Activated naive CD8-positive, alpha-beta T cell treated with anti-CD3 and anti-CD28 coated beads, Interleukin-2, amount 50 U/mL, for 24 hours (primary cell): Measurements from ENCODE around the gene LMX1A.

Experiments used
- ATAC-seq: fragments of 150-1000 bp; cut with Tn5 transposase; one replicate; pipeline ENCODE4 v1.10.0; 2021
- DNase-seq: peaks from one replicate; pipeline ENCODE4 v3.0.0; 2021
- H3K27ac Mint-ChIP-seq: one replicate; pipeline ENCODE4 v1.8.0; 2021; ENCODE audit warnings: mild to moderate bottlenecking, mixed read lengths
- H3K27me3 Mint-ChIP-seq: one replicate; pipeline ENCODE4 v1.8.0; 2021; ENCODE audit warnings: mixed read lengths
- H3K36me3 Mint-ChIP-seq: one replicate; pipeline ENCODE4 v1.8.0; 2021; ENCODE audit warnings: low read depth, mixed read lengths
- H3K4me1 Mint-ChIP-seq: one replicate; pipeline ENCODE4 v1.8.0; 2021; ENCODE audit warnings: mixed read lengths
- H3K4me3 Mint-ChIP-seq: one replicate; pipeline ENCODE4 v1.8.0; 2021; ENCODE audit warnings: mild to moderate bottlenecking, moderate library complexity, mixed read lengths
- H3K9me3 Mint-ChIP-seq: one replicate; pipeline ENCODE4 v1.8.0; 2021; ENCODE audit warnings: mixed read lengths

Gene LMX1A

DNA sequence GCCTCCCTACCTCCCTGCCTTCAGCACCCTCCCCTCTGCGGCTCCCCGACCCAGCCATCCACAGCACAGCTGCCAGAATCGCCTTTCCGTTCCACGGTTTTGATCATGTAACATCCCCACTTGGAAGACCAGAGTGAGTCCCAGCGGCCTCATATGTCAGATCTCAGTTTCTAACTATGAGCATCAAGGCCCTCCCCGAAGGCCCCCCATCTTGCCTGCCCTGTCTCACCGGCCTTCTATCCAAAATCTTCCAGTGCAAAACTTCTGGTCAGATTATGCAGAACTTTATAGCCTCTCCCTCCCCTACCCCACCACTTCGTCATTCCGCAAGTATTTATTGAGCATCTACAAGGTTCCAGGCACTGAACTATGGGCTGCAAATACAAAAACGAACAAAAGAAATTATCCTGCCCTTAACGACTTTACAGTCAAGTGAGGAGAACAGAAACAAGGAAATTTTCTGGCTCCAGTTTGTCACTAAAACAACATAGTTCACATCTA, 20.3 kb upstream of the LMX1A start:
- ATAC-seq = no peak
- Mint-ChIP-seq H3K4me3 (peak overlapping the region; percentile 62), H3K27me3 (peaks cover 70% of the 10 kb centered on the region), H3K9me3 (no peaks in the 10 kb centered on the region), H3K36me3 (no peaks in the 10 kb centered on the region), H3K27ac (no peak overlapping the region), H3K4me1 (peaks cover 15% of the 10 kb centered on the region)
- DNase-seq = no peak

DNA sequence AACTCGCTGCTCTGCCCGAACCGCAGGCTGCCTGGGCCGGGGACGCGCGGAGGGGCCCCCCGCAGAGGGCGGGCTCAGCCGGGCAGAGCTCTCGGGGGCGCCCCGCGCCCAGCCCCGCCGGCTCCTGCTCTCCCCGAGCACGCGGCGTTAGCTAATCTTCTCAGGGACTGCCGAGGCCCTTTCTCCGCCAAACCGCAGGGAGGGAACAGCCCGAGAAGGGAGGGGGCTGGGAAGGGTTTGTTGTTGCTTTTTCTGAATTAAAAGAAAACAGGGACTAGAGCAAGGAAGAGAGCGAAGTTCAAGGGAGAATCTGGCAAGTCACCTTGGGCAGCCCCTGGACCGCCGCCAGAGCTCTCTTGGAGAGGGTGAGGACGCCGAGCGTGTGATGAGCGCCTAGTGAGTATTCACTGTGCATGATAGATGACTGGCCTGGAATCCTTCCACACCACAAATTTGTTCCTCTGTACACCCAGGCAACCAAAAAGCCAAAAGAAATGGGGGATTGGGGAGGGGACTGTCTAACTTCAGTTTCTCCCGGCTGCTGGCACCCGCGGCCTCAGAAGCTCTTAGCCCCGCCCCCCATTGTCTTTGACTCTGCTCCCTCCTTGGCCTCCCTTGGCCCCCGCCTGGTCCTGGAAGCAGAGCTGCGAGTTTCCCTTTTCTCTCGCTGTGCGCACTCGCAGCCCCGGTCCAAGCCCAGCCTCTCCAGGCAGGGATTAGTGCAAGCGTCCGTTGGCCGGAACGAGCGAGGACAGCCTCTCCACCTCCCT, 19.7 kb upstream of the LMX1A start:
- Mint-ChIP-seq H3K9me3 (no peaks in the 10 kb centered on the region), H3K4me1 (peaks cover 15% of the 10 kb centered on the region), H3K27ac (no peak overlapping the region), H3K36me3 (no peaks in the 10 kb centered on the region), H3K4me3 (peak overlapping the region; percentile 62), H3K27me3 (peaks cover 70% of the 10 kb centered on the region)
- peak; percentile 68 for ATAC-seq
- peak; percentile 45 for DNase-seq

DNA sequence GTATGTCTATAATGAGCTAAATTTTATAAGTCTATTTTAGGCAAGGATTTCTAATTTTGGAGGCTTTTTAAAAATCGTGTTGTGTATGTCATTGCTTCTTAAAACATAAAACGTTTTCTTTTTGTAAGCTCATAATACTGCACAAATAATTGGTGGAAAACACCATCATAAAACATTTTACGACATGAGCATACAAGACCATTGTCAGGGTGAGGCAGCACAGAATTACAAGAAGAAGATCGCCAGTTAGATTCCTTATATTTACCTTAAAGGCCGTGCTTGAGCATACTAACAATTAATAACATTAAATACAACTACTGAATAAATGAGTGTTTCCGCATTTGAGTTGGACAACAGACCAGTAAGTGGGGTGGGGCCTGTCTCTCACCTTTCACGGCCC, 19.1 kb upstream of the LMX1A start:
- DNase-seq = no peak
- Mint-ChIP-seq H3K4me1 (peaks cover 15% of the 10 kb centered on the region), H3K27ac (no peak overlapping the region), H3K27me3 (peaks cover 72% of the 10 kb centered on the region), H3K9me3 (no peaks in the 10 kb centered on the region), H3K4me3 (peak overlapping the region; percentile 37), H3K36me3 (no peaks in the 10 kb centered on the region)
- no peak for ATAC-seq

DNA sequence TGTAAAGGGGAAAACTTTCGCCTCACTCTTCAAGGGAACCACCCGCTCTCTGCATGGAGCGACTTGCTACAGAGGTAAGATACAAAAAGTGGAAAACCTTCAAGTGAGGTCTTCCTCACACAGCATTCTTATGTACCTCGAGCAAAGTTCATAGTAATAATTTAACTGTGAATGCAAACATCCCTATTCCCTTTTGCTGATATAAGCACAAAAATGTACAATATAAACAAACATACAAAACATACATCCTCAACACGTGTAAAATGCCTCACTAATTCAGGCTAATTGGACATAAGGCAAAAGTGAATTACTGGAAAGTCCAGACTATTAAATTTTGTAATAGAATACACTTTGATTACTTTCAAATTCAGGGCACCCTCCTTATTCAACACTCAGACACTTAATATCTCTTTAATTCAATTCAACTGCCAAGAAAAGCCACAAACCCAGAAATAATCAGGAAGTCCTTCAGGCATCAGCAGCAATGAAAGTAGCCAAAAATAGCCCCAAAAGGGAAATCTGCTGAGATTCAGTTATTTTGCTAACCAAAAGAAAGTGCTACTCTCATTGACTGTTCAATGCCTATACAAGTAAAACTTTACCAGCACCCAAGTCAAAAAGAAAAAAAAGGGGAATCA, 15.2 kb upstream of the LMX1A start:
- DNase-seq (no peak), ATAC-seq (no peak)
- Mint-ChIP-seq H3K9me3 (no peaks in the 10 kb centered on the region), H3K27ac (no peak overlapping the region), H3K27me3 (peaks cover 83% of the 10 kb centered on the region), H3K36me3 (no peaks in the 10 kb centered on the region), H3K4me3 (no peak overlapping the region), H3K4me1 (peaks cover 10% of the 10 kb centered on the region)

DNA sequence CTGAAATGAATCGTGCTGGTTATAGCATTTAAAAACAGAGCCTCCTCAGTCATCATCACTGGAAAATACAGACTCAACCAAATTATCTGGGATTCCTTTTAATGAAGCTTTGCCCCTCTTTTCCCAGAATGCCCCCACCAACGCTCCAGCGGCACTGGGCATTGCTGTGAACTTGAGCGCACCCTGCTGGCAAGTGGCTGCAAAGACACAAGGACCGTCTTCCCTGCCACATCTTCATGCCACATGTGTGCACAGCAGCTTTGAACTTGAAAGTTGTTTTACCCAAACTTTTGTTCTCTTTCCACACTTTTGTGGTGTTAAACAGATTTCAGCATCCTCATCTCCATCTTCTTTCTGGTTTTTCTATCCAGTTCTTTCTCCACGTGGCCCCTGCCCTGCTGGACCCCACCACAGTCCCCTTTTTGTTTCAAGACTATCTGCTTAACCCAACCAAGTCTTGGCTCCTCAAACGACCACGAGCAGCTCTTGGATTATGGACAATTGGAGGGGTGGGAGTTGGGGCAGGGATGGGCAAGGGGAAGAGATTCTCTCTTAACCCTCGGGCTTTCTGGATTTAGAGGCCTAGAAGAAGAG, 12.8 kb upstream of the LMX1A start:
- Mint-ChIP-seq H3K27me3 (peaks cover 79% of the 10 kb centered on the region), H3K4me3 (no peak overlapping the region), H3K36me3 (no peaks in the 10 kb centered on the region), H3K9me3 (no peaks in the 10 kb centered on the region), H3K4me1 (no peaks in the 10 kb centered on the region), H3K27ac (no peak overlapping the region)
- DNase-seq (peak; percentile 67), ATAC-seq (no peak)

DNA sequence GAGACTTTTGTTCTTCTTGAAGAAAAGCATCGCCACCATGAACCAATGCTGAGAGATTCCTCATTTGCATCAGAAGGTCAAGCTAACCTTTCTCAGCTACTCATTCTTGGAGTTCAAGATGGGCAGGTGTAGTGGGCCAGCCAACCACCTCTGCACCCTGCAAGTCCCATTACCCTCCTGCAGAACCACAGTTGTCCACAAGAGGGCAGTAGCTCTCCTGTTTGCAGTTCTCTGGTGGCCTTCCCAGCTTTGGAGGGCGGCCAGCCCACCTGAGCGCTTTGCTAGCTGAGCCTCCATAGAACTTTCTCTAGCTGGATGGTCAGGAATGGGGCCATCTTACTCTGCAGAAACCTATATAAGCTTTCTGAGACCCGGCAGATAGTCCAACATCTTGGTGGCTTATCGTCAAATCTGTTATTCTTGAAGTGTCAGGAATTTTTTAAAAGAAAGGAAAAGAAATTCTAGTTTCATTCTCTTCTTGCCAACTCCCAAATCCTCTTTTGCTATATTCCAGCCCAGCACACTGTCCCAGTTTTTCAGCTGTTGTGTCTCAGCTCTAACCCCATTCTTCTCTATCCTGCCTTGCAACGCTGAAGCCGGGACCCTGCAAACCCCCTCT, 11.0 kb upstream of the LMX1A start:
- Mint-ChIP-seq H3K36me3 (no peaks in the 10 kb centered on the region), H3K27ac (no peak overlapping the region), H3K4me1 (no peaks in the 10 kb centered on the region), H3K27me3 (peaks cover 68% of the 10 kb centered on the region), H3K9me3 (no peaks in the 10 kb centered on the region), H3K4me3 (no peak overlapping the region)
- peak; percentile 74 for ATAC-seq
- DNase-seq = peak; percentile 82

DNA sequence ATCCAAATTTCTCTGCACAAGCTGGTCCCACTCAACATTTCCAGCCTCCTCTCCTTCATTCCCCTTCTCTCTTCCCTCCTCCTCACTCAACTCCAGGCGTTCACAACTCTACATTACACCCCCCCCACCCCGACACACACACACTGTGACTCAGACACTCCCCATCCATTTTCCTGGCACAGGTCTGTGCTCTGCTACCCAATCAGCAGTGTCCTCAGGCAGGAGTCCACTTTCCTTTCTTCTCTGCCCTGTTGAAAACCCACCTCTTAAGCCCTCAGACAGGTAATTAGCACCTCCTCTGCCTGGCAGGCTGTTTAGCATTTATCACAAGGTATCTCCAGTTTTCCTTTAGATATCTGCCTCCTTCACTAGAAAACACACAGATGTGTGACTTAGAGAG, 8.8 kb upstream of the LMX1A start:
- no peak for DNase-seq
- no peak for ATAC-seq
- no peak overlapping the region for H3K27ac Mint-ChIP-seq
- H3K27me3 Mint-ChIP-seq = peaks cover 61% of the 10 kb centered on the region
- no peaks in the 10 kb centered on the region for H3K9me3 Mint-ChIP-seq
- no peak overlapping the region for H3K4me3 Mint-ChIP-seq
- H3K36me3 Mint-ChIP-seq = no peaks in the 10 kb centered on the region
- H3K4me1 Mint-ChIP-seq = no peaks in the 10 kb centered on the region

DNA sequence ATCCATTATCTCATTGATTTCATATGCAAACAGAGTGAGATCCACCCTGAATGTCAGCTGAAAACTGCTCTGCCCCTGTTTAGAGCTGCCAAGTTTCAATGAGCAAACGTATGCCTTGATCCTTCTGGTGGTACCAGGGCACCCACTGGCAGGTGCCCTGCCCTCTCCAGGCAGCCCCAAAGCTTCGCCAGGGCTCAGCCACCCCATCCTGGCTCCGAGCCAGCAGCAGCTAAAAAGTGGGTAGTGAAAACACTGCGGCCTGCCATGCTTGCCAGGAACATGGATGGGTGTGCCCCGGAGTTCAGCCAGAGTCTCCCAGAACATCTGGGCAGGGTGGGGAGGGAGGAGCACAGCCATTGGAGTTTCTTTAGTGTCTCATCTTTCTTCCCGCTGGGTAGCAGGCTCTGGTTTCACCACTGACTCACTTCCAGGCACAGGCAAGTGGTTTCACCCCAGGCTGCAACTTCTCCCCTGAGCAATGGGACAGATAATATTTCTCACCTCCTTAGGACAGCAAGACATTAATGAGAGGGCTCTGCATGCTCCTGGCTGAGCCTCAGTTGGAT, 8.1 kb upstream of the LMX1A start:
- ATAC-seq (no peak), DNase-seq (no peak)
- Mint-ChIP-seq H3K9me3 (no peaks in the 10 kb centered on the region), H3K4me1 (no peaks in the 10 kb centered on the region), H3K4me3 (no peak overlapping the region), H3K36me3 (no peaks in the 10 kb centered on the region), H3K27ac (no peak overlapping the region), H3K27me3 (peaks cover 62% of the 10 kb centered on the region)

DNA sequence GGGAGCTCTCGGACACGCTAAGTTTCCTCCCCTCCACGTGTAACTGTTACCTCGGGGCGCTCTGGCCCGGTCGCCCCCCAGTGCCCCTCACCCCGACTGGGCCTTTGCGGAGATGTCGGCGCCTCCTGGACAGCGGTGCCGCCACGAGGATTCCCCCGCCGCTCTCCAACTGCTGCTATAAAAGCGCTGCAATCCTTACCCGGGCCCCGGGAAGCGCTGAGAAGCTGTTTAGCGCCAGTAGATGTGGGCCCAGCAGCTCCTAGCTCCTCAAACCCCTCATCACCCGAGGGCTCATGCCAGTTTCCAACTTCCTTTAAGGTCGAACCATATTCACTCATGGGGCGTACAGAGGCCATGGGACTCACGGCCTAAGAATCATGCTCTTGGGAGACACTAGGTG, 361 bp upstream of the LMX1A start:
- peaks cover 80% of the 10 kb centered on the region for H3K27me3 Mint-ChIP-seq
- H3K4me1 Mint-ChIP-seq = peaks cover 13% of the 10 kb centered on the region
- DNase-seq = no peak
- no peaks in the 10 kb centered on the region for H3K9me3 Mint-ChIP-seq
- no peaks in the 10 kb centered on the region for H3K36me3 Mint-ChIP-seq
- no peak overlapping the region for H3K4me3 Mint-ChIP-seq
- H3K27ac Mint-ChIP-seq = no peak overlapping the region
- no peak for ATAC-seq

DNA sequence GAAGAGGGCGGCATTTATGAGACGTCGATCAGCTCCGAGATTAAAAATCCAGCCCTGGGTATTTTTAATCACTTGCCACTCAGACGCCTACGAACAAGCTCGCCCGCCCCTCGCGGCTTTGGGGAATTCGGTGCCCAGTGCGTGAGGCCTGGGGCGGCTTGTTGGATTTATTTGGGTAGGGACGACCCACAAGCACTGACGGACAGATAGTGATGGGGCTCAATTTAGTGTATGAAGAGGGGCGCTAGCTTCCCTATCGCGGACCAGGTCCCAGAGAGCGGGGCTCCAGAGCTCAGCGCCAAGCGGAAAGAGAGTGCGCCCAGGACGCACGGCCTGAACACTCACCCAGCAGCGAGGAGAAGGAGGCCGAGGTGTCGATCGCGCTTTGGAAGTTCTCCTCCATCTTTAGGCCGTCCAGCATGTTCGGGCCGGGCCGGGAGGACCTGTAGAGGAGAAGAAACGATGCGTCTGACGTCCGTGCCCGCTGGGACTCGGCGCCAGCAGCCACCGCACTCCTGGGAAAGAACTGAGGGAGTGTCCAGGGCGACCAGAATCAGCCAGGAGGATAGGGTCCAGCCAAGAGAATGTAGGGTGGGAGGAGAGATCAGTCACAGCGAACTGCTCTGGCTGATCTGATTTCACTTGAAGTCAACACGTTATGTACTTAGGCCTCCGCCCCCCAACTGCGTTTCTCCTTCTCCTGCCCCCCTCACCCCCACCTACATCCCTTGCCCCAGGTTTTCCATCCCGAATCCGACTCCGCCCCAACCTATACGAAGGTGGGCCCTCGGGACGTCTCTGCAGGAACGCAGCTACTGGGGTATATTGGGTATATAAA, 1.2 kb downstream of the LMX1A start:
- no peak for ATAC-seq
- no peaks in the 10 kb centered on the region for H3K9me3 Mint-ChIP-seq

DNA sequence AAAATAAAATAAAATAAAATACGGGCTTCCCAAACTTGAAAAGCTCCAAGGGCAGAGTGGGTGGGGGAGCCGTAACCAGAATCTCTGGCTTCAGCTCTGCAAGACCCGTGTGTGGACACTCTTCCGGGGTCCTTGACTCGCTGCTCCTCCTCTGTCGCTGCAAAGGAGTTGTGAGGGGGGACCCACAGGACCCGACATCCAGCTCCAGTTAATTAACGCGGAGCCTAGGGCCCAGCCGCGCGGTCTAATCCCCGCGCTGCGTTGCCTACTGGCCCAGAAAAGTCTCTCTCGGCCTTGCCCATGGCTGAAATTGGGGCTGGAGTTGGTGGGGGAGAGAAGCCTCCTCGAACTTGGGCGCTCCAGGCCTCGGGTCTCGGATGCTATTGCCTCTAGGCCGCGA, 1.8 kb downstream of the LMX1A start:
- no peaks in the 10 kb centered on the region for H3K9me3 Mint-ChIP-seq
- no peak overlapping the region for H3K4me3 Mint-ChIP-seq
- no peaks in the 10 kb centered on the region for H3K36me3 Mint-ChIP-seq
- ATAC-seq = no peak
- H3K27ac Mint-ChIP-seq = no peak overlapping the region
- H3K4me1 Mint-ChIP-seq = peaks cover 13% of the 10 kb centered on the region
- H3K27me3 Mint-ChIP-seq = peaks cover 79% of the 10 kb centered on the region
- DNase-seq = no peak

More for the DNA sequence above, 1.2 kb downstream of the LMX1A start:
- DNase-seq = no peak
- Mint-ChIP-seq H3K36me3 (no peaks in the 10 kb centered on the region), H3K4me3 (no peak overlapping the region), H3K27ac (no peak overlapping the region), H3K4me1 (peaks cover 13% of the 10 kb centered on the region), H3K27me3 (peaks cover 83% of the 10 kb centered on the region)

DNA sequence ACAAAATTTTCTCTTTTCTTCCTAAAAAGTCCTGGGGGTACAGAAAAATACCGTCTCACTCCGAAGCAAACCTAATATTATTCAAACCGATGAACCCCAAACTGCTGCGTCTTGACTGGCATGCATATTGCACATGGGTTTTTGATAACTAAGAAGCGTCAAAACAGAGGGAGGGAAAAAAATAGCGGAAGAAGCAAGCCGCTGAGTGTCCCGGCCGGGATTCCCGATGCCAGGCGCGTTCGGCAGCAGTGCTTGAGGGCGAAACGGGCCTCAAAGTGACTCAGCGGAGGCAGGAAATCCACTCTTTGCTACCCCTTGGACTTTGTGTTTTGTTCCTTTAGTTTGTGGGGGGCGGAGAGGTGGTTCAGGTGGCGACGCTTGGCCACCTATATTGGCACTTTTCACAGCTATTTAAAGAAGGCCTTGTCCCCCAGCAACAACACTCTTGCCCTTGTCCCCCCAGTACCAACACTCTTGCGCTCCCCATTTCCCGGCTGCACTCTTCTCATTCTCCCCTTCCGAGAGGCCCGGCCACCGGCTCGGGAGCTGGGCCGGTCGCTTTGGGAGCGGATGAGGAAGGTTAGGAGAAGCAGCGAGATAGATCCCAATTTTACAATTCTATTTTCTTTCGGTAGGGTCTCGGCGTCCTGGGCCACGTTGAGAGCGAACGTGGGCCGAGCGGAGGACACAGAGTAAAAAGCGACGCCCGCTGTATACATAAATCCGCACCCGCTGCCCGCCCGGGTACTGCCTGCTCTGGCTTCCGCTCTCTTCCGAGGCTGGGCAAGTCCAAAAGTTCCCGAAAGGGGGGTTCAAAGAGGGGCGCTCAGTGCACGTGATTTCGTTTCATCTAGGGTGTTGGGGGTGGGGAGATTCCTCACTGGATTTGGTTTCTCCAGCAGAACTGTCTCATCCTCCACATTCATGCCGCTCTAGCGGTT, 2.5 kb downstream of the LMX1A start:
- H3K27me3 Mint-ChIP-seq = peaks cover 81% of the 10 kb centered on the region
- no peak overlapping the region for H3K27ac Mint-ChIP-seq
- no peak overlapping the region for H3K4me3 Mint-ChIP-seq

More for the DNA sequence above, 2.5 kb downstream of the LMX1A start:
- ATAC-seq (no peak), DNase-seq (no peak)
- peaks cover 13% of the 10 kb centered on the region for H3K4me1 Mint-ChIP-seq
- H3K9me3 Mint-ChIP-seq = no peaks in the 10 kb centered on the region
- H3K36me3 Mint-ChIP-seq = no peaks in the 10 kb centered on the region
